Fibroblast of lung (primary cell): Measurements from ENCODE around the gene SDK1. TPM values are rescaled to one million over a fixed set of nuclear protein-coding genes. Genes with fewer than 3 reads are reported as not detected.
A peak's percentile ranks its signal among the peaks of the same experiment; 100 is the strongest.

Experiments used
- DNase-seq, 2 donors: peaks; one replicate each; pipeline versions ENCODE4 v3.0.0 to v3.0.0-alpha.2; 2010; ENCODE audit warnings: low read depth in 2 of 2
- H2AFZ ChIP-seq: 2 replicates; pipeline ENCODE4 v1.5.1; 2012; ENCODE audit warnings: low read length, control low read depth, inconsistent platforms
- H3K27ac ChIP-seq: 2 replicates; pipeline ENCODE4 v1.5.1; 2011; ENCODE audit warnings: low read length, control low read depth; ENCODE audit not compliant: insufficient read depth
- H3K27me3 ChIP-seq: 2 replicates; pipeline ENCODE4 v1.5.1; 2011; ENCODE audit warnings: mild to moderate bottlenecking, low read length; ENCODE audit not compliant: control insufficient read depth, insufficient read depth
- H3K36me3 ChIP-seq: 2 replicates; pipeline ENCODE4 v1.5.1; 2011; ENCODE audit warnings: low read length; ENCODE audit not compliant: control insufficient read depth, insufficient read depth
- H3K4me1 ChIP-seq: 2 replicates; pipeline ENCODE4 v1.5.1; 2011; ENCODE audit warnings: low read length; ENCODE audit not compliant: control insufficient read depth, insufficient read depth; ENCODE audit errors: extremely low read depth
- H3K4me2 ChIP-seq: 2 replicates; pipeline ENCODE4 v1.5.1; 2011; ENCODE audit warnings: low read length, control low read depth; ENCODE audit not compliant: insufficient read depth; ENCODE audit errors: extremely low read depth
- H3K4me3 ChIP-seq, 4 experiments: fragments of 200-600 bp in 1 of 4; sonication (generic) in 1 of 4; replicated peaks in 1 of 4; 2 replicates each; pipeline ENCODE4 v1.5.1; 2011 to 2016; ENCODE audit warnings: low read length in 4 of 4, low read depth in 3 of 4, mild to moderate bottlenecking in 3 of 4, control low read depth in 2 of 4, inconsistent platforms in 1 of 4, mixed read lengths in 1 of 4; ENCODE audit not compliant: insufficient read depth in 1 of 4; ENCODE audit errors: control extremely low read depth in 1 of 4
- H3K79me2 ChIP-seq: 2 replicates; pipeline ENCODE4 v1.5.1; 2012; ENCODE audit warnings: mild to moderate bottlenecking, low read length, inconsistent platforms; ENCODE audit not compliant: control insufficient read depth, insufficient read depth
- H3K9ac ChIP-seq: 2 replicates; pipeline ENCODE4 v1.5.1; 2011; ENCODE audit warnings: mild to moderate bottlenecking, low read length, control low read depth; ENCODE audit not compliant: insufficient read depth
- H3K9me3 ChIP-seq: 2 replicates; pipeline ENCODE4 v1.5.1; 2012; ENCODE audit warnings: low read depth, low read length; ENCODE audit not compliant: control insufficient read depth, insufficient read depth
- H4K20me1 ChIP-seq: 2 replicates; pipeline ENCODE4 v1.5.1; 2011; ENCODE audit warnings: low read length; ENCODE audit not compliant: control insufficient read depth, insufficient read depth; ENCODE audit errors: extremely low read depth
- CTCF ChIP-seq, 2 donors: IDR thresholded peaks in 1 of 2; conservative IDR thresholded peaks in 1 of 2; 1 replicate in 1 of 2; 2 replicates in 1 of 2; pipeline ENCODE4 v1.5.1; 2011 to 2012; ENCODE audit warnings: low read length in 2 of 2, control low read depth in 1 of 2, inconsistent platforms in 1 of 2, low read depth in 1 of 2, mild to moderate bottlenecking in 1 of 2
- EZH2 ChIP-seq: IDR thresholded peaks from 2 replicates; pipeline ENCODE4 v1.5.1; 2012; ENCODE audit warnings: low read length, control low read depth, mild to moderate bottlenecking; ENCODE audit errors: missing control alignments
- polyA plus RNA-seq, 2 donors: library from polyadenylated mRNA; depleted of rRNA in 1 of 2; stranded (reverse) in 1 of 2; unstranded in 1 of 2; fragments of >200 nt; gene quantifications; 2 replicates each; pipeline ENCODE4 v1.2.1, GENCODE V29; 2011 to 2012; ENCODE audit warnings: missing spikeins in 1 of 2
- total RNA-seq: library from RNA; depleted of rRNA; stranded (reverse); fragments of >200 nt; gene quantifications from 2 replicates; pipeline ENCODE4 v1.2.1, GENCODE V29; 2014

Gene SDK1
- total and polyA plus RNA-seq, 2 donors (not counting 1 experiment from before 2014, with no cell fraction given), result 1.0 to 8.6 TPM

- no peak overlapping the region for H3K9ac ChIP-seq
- H4K20me1 ChIP-seq, result no peaks in the 10 kb centered on the region
- H3K27ac ChIP-seq, result no peak overlapping the region
These were observed 560.9 kb downstream of the SDK1 start for GRCh38 chr7:3861941-3862340.

DNA sequence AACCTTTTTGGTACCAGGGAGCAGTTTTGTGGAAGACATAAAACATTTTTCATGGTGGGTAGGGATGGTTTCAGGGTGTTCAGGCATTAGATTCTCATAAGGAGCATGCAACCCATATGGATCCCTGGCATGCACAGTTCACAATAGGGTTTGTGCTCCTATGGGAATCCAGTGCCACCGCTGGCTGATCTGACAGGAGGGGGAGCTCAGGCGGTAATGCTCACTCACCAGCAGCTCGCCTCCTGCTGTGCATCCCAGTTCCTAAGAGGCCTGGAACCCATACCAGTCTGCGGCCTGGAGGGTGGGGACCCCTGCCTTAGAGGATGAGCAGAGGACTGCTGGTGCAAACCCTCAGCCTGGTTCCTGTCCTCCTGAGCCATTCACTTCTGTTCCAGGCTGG is 561.7 kb downstream of the SDK1 start:
- Histone ChIP-seq H3K27me3 (no peaks in the 10 kb centered on the region), H3K27ac (no peak overlapping the region)
- TF ChIP-seq CTCF (conservative IDR thresholded peaks at IDR 0.05 in 1 of 2, IDR thresholded peaks at IDR 0.05 in 1 of 2; ENCODE audit: low read depth in 1 of 2, low read length in 2 of 2) (no peak), EZH2 (no peak)

More at GRCh38 chr7:3861941-3862340, 560.9 kb downstream of the SDK1 start:
- Histone ChIP-seq H3K4me2 (no peak overlapping the region), H3K4me3 (no peak overlapping the region), H3K9me3 (no peaks in the 10 kb centered on the region), H3K36me3 (no peaks in the 10 kb centered on the region), H3K27me3 (no peaks in the 10 kb centered on the region), H3K79me2 (no peaks in the 10 kb centered on the region), H2AFZ (no peak overlapping the region), H3K4me1 (no peaks in the 10 kb centered on the region)
- TF ChIP-seq EZH2 (no peak), CTCF (conservative IDR thresholded peaks at IDR 0.05 in 1 of 2, IDR thresholded peaks at IDR 0.05 in 1 of 2; ENCODE audit: low read depth in 1 of 2, low read length in 2 of 2) (peak in 1 of 2 donors; percentile 23)
- peak; percentile 81 to 94 for DNase-seq

GRCh38 chr7:3866277-3866676 is 565.2 kb downstream of the SDK1 start:
- H2AFZ ChIP-seq, result no peak overlapping the region
- H3K27ac ChIP-seq, result no peak overlapping the region
- no peaks in the 10 kb centered on the region for H3K4me1 ChIP-seq
- H3K4me2 ChIP-seq, result no peak overlapping the region
- no peak overlapping the region for H3K9ac ChIP-seq
- no peaks in the 10 kb centered on the region for H3K27me3 ChIP-seq
- no peaks in the 10 kb centered on the region for H4K20me1 ChIP-seq
- no peaks in the 10 kb centered on the region for H3K79me2 ChIP-seq
- H3K36me3 ChIP-seq, result no peaks in the 10 kb centered on the region
- no peak overlapping the region for H3K4me3 ChIP-seq
- H3K9me3 ChIP-seq, result no peaks in the 10 kb centered on the region
- no peak for DNase-seq
- TF ChIP-seq EZH2 (no peak), CTCF (conservative IDR thresholded peaks at IDR 0.05 in 1 of 2, IDR thresholded peaks at IDR 0.05 in 1 of 2; ENCODE audit: low read depth in 1 of 2, low read length in 2 of 2) (no peak)

More for the DNA sequence above, 561.7 kb downstream of the SDK1 start:
- Histone ChIP-seq H3K9ac (no peak overlapping the region), H2AFZ (no peak overlapping the region), H3K4me1 (no peaks in the 10 kb centered on the region), H3K36me3 (no peaks in the 10 kb centered on the region), H3K4me3 (no peak overlapping the region), H3K79me2 (no peaks in the 10 kb centered on the region), H3K4me2 (no peak overlapping the region), H3K9me3 (no peaks in the 10 kb centered on the region), H4K20me1 (no peaks in the 10 kb centered on the region)
- no peak for DNase-seq
